Mesendoderm (in vitro differentiated cells): ENCODE measurements around the gene CETN2.
"Not testable (repeated sequence)": the region's sequence is repeated elsewhere in the genome, so short reads cannot be mapped to it uniquely, and the experiment has no call there.

Source experiments
- DNase-seq: peaks from one replicate; pipeline ENCODE4 v3.0.0; 2013
- H2AK5ac ChIP-seq: 2 replicates; pipeline ENCODE4 v1.6.1; 2013; ENCODE audit warnings: low read length, inconsistent platforms
- H2BK120ac ChIP-seq: 2 replicates; pipeline ENCODE4 v1.6.1; 2013; ENCODE audit warnings: low read depth, mild to moderate bottlenecking, low read length, moderate library complexity, mixed read lengths
- H2BK15ac ChIP-seq: replicated peaks from 2 replicates; pipeline ENCODE4 v1.6.1; 2013; ENCODE audit warnings: low read depth, mild to moderate bottlenecking, moderate library complexity
- H2BK5ac ChIP-seq: 2 replicates; pipeline ENCODE4 v1.6.1; 2013; ENCODE audit warnings: low read length, inconsistent platforms
- H3K18ac ChIP-seq: 2 replicates; pipeline ENCODE4 v1.6.1; 2013; ENCODE audit warnings: mild to moderate bottlenecking, low read length, mixed read lengths
- H3K23ac ChIP-seq: one replicate; pipeline ENCODE4 v1.6.1; 2013; ENCODE audit warnings: low read length
- H3K27ac ChIP-seq: 2 replicates; pipeline ENCODE4 v1.5.1; 2013; ENCODE audit warnings: low read depth, mild to moderate bottlenecking, inconsistent platforms, low read length, moderate library complexity
- H3K27me3 ChIP-seq: 2 replicates; pipeline ENCODE4 v1.6.1; 2013; ENCODE audit warnings: low read length, control low read depth, mild to moderate bottlenecking, inconsistent platforms; ENCODE audit not compliant: insufficient read depth, poor library complexity
- H3K36me3 ChIP-seq: 2 replicates; pipeline ENCODE4 v1.6.1; 2013; ENCODE audit warnings: low read length, inconsistent platforms; ENCODE audit not compliant: control insufficient read depth, insufficient read depth
- H3K4ac ChIP-seq: one replicate; pipeline ENCODE4 v1.6.1; 2013; ENCODE audit warnings: low read depth, mild to moderate bottlenecking, low read length, moderate library complexity
- H3K4me1 ChIP-seq: 2 replicates; pipeline ENCODE4 v1.6.1; 2013; ENCODE audit warnings: low read depth, low read length, inconsistent platforms; ENCODE audit not compliant: control insufficient read depth
- H3K4me2 ChIP-seq: 2 replicates; pipeline ENCODE4 v1.6.1; 2013; ENCODE audit warnings: low read length
- H3K4me3 ChIP-seq: 2 replicates; pipeline ENCODE4 v1.5.1; 2013; ENCODE audit warnings: mild to moderate bottlenecking, low read length
- H3K56ac ChIP-seq: one replicate; pipeline ENCODE4 v1.6.1; 2013; ENCODE audit warnings: low read length
- H3K79me1 ChIP-seq: 2 replicates; pipeline ENCODE4 v1.6.1; 2013; ENCODE audit warnings: low read length, inconsistent platforms
- H3K79me2 ChIP-seq: 2 replicates; pipeline ENCODE4 v1.6.1; 2013; ENCODE audit warnings: mild to moderate bottlenecking, low read length; ENCODE audit not compliant: control insufficient read depth, insufficient read depth
- H3K9ac ChIP-seq: 2 replicates; pipeline ENCODE4 v1.6.1; 2013; ENCODE audit warnings: low read length, inconsistent platforms
- H4K5ac ChIP-seq: one replicate; pipeline ENCODE4 v1.6.1; 2013; ENCODE audit warnings: low read length
- H4K8ac ChIP-seq: one replicate; pipeline ENCODE4 v1.6.1; 2013; ENCODE audit warnings: low read depth, mild to moderate bottlenecking, control low read depth, low read length, moderate library complexity
- WGBS: extraction: QIAGEN DNeasy Blood & Tissue Kit; methylation state at CpG from one replicate; pipeline ENCODE4 v1.1.7; 2013; ENCODE audit warnings: low lambda C conversion rate, missing lambda C conversion rate; ENCODE audit not compliant: insufficient coverage; ENCODE audit errors: extremely low coverage; 5-methylcytosine and 5-hydroxymethylcytosine counted together

Gene CETN2

GRCh38 chrX:152787062-152787461 is 43.5 kb downstream of the CETN2 start:
- H3K27ac ChIP-seq, H4K5ac ChIP-seq, H2BK120ac ChIP-seq, H3K36me3 ChIP-seq, H2BK5ac ChIP-seq, H3K4me2 ChIP-seq, H3K4ac ChIP-seq, H3K4me1 ChIP-seq, H3K27me3 ChIP-seq, DNase-seq, H3K79me2 ChIP-seq, H4K8ac ChIP-seq, H3K4me3 ChIP-seq, H3K56ac ChIP-seq, H2BK15ac ChIP-seq, H3K79me1 ChIP-seq, H3K23ac ChIP-seq, H2AK5ac ChIP-seq, H3K9ac ChIP-seq, H3K18ac ChIP-seq: not testable (repeated sequence)
- no CpG with 5 or more reads among the region's 3 CpGs for WGBS
